Activated T-cell treated with anti-CD3 and anti-CD28 coated beads, Interleukin-2, amount 50 U/mL, for 48 hours (primary cell): ENCODE data around the gene PVALB.
"Not testable (repeated sequence)": the region's sequence is repeated elsewhere in the genome, so short reads cannot be mapped to it uniquely, and the experiment has no call there.

Source experiments
- DNase-seq, 2 experiments: peaks; one replicate each; pipeline ENCODE4 v3.0.0-alpha.2; 2020

Gene PVALB

GRCh38 chr22:36754881-36755280 lies 62.0 kb downstream of the PVALB start:
- DNase-seq = not testable (repeated sequence)

- no peak for DNase-seq
These were observed 62.9 kb downstream of the PVALB start for GRCh38 chr22:36753916-36754315.

GRCh38 chr22:36753120-36753802 lies 63.6 kb downstream of the PVALB start:
- DNase-seq = no peak
